Measurements from ENCODE around the gene ANTXR2.
"Not testable (repeated sequence)": the region's sequence is repeated elsewhere in the genome, so short reads cannot be mapped to it uniquely, and the experiment has no call there.

ANTXR2 gene

GRCh38 chr4:79904331-79904730 is 168.7 kb downstream of the ANTXR2 start:
- TF ChIP-seq, protein P1, sequence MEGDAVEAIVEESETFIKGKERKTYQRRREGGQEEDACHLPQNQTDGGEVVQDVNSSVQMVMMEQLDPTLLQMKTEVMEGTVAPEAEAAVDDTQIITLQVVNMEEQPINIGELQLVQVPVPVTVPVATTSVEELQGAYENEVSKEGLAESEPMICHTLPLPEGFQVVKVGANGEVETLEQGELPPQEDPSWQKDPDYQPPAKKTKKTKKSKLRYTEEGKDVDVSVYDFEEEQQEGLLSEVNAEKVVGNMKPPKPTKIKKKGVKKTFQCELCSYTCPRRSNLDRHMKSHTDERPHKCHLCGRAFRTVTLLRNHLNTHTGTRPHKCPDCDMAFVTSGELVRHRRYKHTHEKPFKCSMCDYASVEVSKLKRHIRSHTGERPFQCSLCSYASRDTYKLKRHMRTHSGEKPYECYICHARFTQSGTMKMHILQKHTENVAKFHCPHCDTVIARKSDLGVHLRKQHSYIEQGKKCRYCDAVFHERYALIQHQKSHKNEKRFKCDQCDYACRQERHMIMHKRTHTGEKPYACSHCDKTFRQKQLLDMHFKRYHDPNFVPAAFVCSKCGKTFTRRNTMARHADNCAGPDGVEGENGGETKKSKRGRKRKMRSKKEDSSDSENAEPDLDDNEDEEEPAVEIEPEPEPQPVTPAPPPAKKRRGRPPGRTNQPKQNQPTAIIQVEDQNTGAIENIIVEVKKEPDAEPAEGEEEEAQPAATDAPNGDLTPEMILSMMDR (conservative IDR thresholded peaks at IDR 0.05; ENCODE audit: low read depth) = no peak
- POLR2A ChIA-PET (ENCODE audit: low non-redundant PET) = no interaction called here
- H3K27ac ChIP-seq = no peak overlapping the region
- DNase-seq (ENCODE audit: low spot score) = no peak
- CTCF ChIA-PET = no interaction called here

- CTCF ChIA-PET = no interaction called here
- H3K27ac ChIP-seq = no peak overlapping the region
- no peak for DNase-seq (ENCODE audit: low spot score)
- TF ChIP-seq, protein P1 (conservative IDR thresholded peaks at IDR 0.05; ENCODE audit: low read depth) = no peak
- POLR2A ChIA-PET (ENCODE audit: low non-redundant PET) = no interaction called here
Observed at GRCh38 chr4:79900182-79900581, 172.8 kb downstream of the ANTXR2 start.

- TF ChIP-seq, protein P1 (conservative IDR thresholded peaks at IDR 0.05; ENCODE audit: low read depth) = no peak
- CTCF ChIA-PET = no interaction called here
- POLR2A ChIA-PET (ENCODE audit: low non-redundant PET) = no interaction called here
- no peak overlapping the region for H3K27ac ChIP-seq
- DNase-seq (ENCODE audit: low spot score) = no peak
Observed at GRCh38 chr4:79899481-79899880, 173.5 kb downstream of the ANTXR2 start.

GRCh38 chr4:79898055-79898454 is 175.0 kb downstream of the ANTXR2 start:
- CTCF ChIA-PET = interaction anchor here (0.6 kb wide), 1 partner anchor 305 kb away, joined by 3 read pairs; no protein-coding TSS in a partner anchor
- TF ChIP-seq, protein P1 (conservative IDR thresholded peaks at IDR 0.05; ENCODE audit: low read depth) = no peak
- no peak for DNase-seq (ENCODE audit: low spot score)
- POLR2A ChIA-PET (ENCODE audit: low non-redundant PET) = no interaction called here
- no peak overlapping the region for H3K27ac ChIP-seq

DNA sequence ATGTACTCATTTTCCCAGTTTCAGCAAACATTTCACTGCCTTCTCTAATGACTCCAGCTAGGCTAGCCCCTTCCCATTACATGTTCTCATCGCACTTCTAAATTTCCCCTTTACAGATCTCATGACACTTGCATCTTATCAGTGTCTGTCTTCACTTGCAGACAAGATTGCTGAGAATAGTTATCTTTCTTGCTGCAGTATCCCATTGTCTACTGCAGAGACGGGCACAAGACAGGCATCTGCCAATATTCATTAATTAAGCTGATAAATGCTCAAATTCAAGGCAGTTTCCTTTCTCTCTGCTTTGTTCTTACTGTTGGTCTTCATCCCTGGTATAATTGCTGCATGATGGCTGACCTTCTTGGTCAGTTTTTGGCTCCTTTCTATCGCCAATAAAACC is 175.9 kb downstream of the ANTXR2 start:
- CTCF ChIA-PET = no interaction called here
- no peak overlapping the region for H3K27ac ChIP-seq
- no peak for DNase-seq (ENCODE audit: low spot score)
- POLR2A ChIA-PET (ENCODE audit: low non-redundant PET) = no interaction called here
- TF ChIP-seq, protein P1 (conservative IDR thresholded peaks at IDR 0.05; ENCODE audit: low read depth) = no peak

GRCh38 chr4:79893456-79893855 is 179.6 kb downstream of the ANTXR2 start:
- ChIA-PET POLR2A (ENCODE audit: low non-redundant PET) (no interaction called here), CTCF (no interaction called here)
- DNase-seq (ENCODE audit: low spot score) = no peak
- TF ChIP-seq, protein P1 (conservative IDR thresholded peaks at IDR 0.05; ENCODE audit: low read depth) = no peak
- no peak overlapping the region for H3K27ac ChIP-seq

DNA sequence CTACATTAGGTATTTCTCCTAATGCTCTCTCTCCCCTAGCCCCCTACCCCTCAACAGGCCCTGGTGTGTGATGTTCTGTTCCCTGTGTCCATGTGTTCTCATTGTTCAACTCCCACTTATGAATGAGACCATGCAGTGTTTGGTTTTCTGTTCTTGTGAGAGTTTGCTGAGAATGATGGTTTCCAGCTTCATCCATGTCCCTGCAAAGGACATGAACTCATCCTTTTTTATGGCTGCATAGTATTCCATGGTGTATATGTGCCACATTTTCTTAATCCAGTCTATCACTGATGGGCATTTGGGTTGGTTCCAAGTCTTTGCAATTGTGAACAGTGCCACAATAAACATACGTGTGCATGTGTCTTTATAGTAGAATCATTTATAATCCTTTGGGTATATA is 184.0 kb downstream of the ANTXR2 start:
- CTCF ChIA-PET; POLR2A ChIA-PET (ENCODE audit: low non-redundant PET); DNase-seq (ENCODE audit: low spot score); H3K27ac ChIP-seq: not testable (repeated sequence)
